Measurements from ENCODE around the gene KRTAP4-5. TPM values are rescaled to one million over a fixed set of nuclear protein-coding genes. Genes with fewer than 3 reads are reported as not detected.

The KRTAP4-5 gene
- total RNA-seq, 6 donors from 2014 or later = not detected

DNA sequence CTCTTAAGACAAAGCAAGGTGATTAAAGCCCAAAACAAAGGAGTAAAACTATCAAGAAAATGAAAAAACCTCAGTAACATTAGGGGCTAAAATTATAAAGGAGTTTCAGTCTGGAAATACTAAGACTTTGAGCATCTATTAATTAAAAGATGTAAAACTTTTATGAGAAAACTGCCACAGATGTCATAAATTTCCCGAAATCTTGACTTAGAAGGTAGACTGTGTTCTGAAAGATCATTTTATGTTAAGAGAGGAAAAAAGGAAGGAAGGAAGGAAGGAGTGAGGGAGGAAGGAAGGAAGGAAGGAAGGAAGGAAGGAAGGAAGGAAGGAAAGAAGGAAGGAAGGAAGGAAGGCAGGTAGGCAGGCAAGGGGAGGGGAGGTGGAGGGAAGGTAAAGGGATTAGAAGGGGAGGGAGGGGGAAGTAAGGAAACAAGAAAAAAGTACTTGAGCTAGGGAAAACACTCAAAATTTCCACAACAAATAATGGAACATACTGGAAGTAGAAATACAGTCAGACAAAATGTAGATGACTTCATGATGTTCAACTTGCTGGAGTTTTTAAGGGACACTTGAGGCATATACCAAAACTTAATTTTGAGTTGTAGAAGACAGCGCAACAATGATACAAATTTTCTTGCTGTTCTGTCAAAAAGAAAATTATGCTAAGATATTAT lies 2.0 kb downstream of the KRTAP4-5 start:
- Histone ChIP-seq H3K27ac (no peak overlapping the region), H3K36me3 (no peaks in the 10 kb centered on the region), H3K9me3 (peaks cover 4 to 16% (median 7%) of the 10 kb centered on the region in 4 donors), H3K4me1 (no peaks in the 10 kb centered on the region), H3K27me3 (no peaks in the 10 kb centered on the region), H3K4me3 (no peak overlapping the region)
- DNase-seq (no peak), ATAC-seq (ENCODE audit: low FRiP score in 2 of 2) (no peak)
- 79 to 89% methylated on average over 2 of the region's 2 CpGs for whole genome bisulfite sequencing, 2 donors
- TF ChIP-seq POLR2A (IDR thresholded peaks at IDR 0.05) (no peak), POLR2AphosphoS5 (IDR thresholded peaks at IDR 0.05) (no peak), CTCF (IDR thresholded peaks at IDR 0.05) (no peak), EP300 (IDR thresholded peaks at IDR 0.05) (no peak)

DNA sequence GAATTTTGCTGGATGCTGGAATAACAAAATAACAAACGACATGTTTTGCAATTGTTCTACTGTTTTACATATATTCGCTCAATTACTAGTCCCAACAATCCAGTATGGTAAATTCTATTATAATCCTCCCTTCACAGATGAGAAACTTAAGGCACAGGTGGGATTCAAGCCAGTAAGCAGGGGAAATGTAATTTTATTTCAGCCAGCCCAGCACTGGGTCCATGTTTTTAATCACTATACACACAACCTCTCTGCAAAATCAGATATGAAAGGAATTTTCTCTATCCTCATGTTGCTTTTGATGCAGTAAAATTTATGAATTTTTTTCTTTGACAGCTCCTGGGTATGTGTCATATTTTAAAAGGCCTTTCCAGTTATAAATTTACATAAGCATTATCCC lies 4.4 kb downstream of the KRTAP4-5 start:
- no peak overlapping the region for H3K4me3 ChIP-seq
- no peaks in the 10 kb centered on the region for H3K36me3 ChIP-seq
- peaks cover 4 to 23% (median 8%) of the 10 kb centered on the region in 4 donors for H3K9me3 ChIP-seq
- ATAC-seq (ENCODE audit: low FRiP score in 2 of 2) (no peak), DNase-seq (no peak)
- no peaks in the 10 kb centered on the region for H3K4me1 ChIP-seq
- H3K27me3 ChIP-seq = no peaks in the 10 kb centered on the region
- 78 to 90% methylated on average over 2 of the region's 2 CpGs for WGBS, 2 donors
- TF ChIP-seq POLR2AphosphoS5 (IDR thresholded peaks at IDR 0.05) (no peak), CTCF (IDR thresholded peaks at IDR 0.05) (no peak), POLR2A (IDR thresholded peaks at IDR 0.05) (no peak), EP300 (IDR thresholded peaks at IDR 0.05) (no peak)
- H3K27ac ChIP-seq = no peak overlapping the region

DNA sequence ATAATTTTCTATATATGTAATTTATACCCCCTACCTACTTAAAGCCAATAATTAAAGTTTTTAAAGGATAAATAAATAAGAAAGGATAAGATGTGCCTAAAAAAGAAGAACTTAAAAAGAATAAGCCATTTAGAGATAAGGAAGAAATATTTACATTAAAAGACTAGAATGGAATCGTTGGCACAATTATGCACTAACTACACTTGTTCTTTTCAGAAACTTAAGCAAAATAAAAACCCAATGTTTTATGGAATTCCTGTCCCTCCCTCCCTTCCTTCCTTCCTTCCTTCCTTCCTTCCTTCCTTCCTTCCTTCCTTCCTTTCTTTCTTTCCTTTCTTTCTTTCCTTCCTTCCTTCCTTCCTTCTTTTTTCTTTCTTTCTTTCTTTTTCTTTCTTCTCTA lies 4.8 kb downstream of the KRTAP4-5 start:
- ATAC-seq (ENCODE audit: low FRiP score in 2 of 2) (no peak), DNase-seq (no peak)
- H3K27ac ChIP-seq = no peak overlapping the region
- H3K9me3 ChIP-seq = peaks cover 4 to 27% (median 13%) of the 10 kb centered on the region in 4 donors
- no peak for TF ChIP-seq CTCF (IDR thresholded peaks at IDR 0.05)
- no peak for TF ChIP-seq POLR2AphosphoS5 (IDR thresholded peaks at IDR 0.05)
- no peak for TF ChIP-seq EP300 (IDR thresholded peaks at IDR 0.05)
- TF ChIP-seq POLR2A (IDR thresholded peaks at IDR 0.05) = no peak
- H3K36me3 ChIP-seq = no peaks in the 10 kb centered on the region
- H3K4me1 ChIP-seq = no peaks in the 10 kb centered on the region
- H3K27me3 ChIP-seq = no peaks in the 10 kb centered on the region
- WGBS, 2 donors = 72% methylated on average over 1 of the region's 1 CpG
- H3K4me3 ChIP-seq = no peak overlapping the region

GRCh38 chr17:41141361-41141760 lies 8.3 kb downstream of the KRTAP4-5 start:
- Histone ChIP-seq H3K27me3 (no peaks in the 10 kb centered on the region), H3K4me1 (no peaks in the 10 kb centered on the region), H3K27ac (no peak overlapping the region), H3K4me3 (no peak overlapping the region), H3K36me3 (no peaks in the 10 kb centered on the region), H3K9me3 (peaks cover 4 to 29% (median 13%) of the 10 kb centered on the region in 4 donors)
- DNase-seq (no peak), ATAC-seq (ENCODE audit: low FRiP score in 2 of 2) (no peak)
- TF ChIP-seq POLR2AphosphoS5 (IDR thresholded peaks at IDR 0.05) = no peak
- TF ChIP-seq CTCF (IDR thresholded peaks at IDR 0.05) = no peak
- TF ChIP-seq POLR2A (IDR thresholded peaks at IDR 0.05) = no peak
- TF ChIP-seq EP300 (IDR thresholded peaks at IDR 0.05) = no peak
